ENCODE measurements around the gene ARL6IP1.
"Not testable (repeated sequence)": the region's sequence is repeated elsewhere in the genome, so short reads cannot be mapped to it uniquely, and the experiment has no call there.

Gene ARL6IP1

DNA sequence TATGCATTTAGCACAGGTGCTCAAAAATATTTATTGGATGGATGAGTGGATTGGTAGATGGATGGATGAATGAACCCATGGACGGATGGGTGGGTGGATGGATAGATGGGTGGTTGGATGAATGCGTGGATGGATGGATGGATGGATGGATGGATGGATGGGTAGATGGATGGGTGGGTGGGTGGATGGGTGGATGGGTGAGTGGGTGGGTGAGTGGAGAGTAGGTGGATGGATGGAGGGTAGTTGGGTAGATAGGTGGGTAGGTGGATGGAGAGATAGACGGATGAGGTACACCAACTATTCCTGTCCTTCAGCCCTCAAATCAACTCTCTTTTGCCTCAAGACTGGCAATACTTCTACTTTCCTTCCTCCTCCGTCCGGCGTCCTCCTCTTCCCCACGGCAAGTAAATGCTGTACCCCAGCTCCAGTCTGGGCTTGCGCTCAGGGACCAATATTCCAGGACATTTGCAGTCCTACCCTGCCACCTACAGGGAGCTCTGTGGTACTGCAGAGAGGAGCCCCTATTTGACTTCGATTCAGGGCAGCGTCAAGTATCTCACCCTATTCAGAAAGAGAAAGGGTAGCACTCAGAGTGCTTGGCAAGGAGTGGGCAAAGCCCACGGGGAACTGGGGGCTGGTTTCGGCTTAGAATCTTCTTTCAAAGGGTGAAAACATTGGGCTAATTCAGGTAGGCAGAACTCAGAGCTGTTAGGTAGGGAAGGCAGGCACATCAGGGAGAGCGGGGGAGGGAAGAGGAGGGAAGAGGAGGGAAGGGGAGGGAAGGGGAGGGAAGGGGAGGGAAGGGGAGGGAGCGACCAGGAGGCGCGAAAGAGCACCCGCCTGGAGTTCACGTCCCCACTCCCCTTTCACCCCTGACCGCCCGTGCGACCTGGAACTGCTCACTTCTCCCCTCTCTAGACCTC lies 41.5 kb downstream of the ARL6IP1 start:
- peak; percentile 20 to 23 for DNase-seq (ENCODE audit: low read depth in 2 of 2)

DNA sequence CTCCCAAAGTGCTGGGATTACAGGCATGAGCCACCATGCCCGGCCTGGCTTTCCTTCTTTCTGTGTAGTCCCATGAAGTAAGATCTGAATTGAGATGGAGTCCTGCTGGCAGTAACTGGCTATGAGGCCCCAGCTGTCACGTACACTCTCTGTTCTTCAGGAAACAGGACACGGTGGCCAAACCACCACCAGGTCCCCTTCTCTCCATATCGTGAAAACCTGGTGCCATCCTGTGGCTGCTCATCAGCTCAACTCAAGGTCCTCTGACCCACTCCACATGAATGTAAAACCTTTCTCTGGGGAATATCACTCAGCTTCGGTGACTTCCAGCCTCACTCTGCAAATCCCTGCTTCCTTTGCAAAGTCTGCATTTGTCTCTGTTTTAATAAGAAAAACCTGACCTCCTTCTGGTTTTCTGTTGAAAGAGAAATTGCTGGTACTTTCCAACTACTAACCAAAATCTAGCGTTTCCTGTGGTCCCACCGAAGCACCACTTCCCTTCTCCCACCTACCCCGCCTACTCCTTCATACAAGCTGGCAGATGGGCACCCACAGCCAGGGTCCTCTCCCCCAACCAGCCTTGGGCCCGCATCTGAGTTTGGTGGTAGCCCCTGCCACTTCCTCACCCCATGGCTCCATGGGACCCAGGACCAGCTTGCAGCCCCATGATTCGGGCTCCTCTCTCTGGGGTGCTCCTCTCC lies 43.2 kb downstream of the ARL6IP1 start:
- DNase-seq (ENCODE audit: low read depth in 2 of 2) = not testable (repeated sequence)

DNA sequence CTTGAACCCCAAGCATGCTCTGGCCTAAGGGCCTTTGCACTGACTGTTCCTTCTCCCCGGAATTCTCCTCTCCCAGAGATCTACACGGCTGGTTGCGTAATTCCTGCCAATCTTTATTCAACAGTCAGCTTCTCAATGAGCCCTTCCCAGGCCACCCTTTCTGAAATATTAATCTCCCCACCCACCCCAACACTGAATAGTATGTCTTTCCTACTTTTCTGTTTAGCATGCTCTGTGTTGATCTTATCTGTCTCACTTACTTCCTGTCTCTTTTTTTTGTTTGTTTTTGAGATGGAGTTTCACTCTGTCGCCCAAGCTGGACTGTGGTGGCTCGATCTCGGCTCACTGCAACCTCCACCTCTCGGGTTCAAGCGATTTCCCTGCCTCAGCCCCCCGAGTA lies 44.7 kb downstream of the ARL6IP1 start:
- DNase-seq (ENCODE audit: low read depth in 2 of 2) = not testable (repeated sequence)

DNA sequence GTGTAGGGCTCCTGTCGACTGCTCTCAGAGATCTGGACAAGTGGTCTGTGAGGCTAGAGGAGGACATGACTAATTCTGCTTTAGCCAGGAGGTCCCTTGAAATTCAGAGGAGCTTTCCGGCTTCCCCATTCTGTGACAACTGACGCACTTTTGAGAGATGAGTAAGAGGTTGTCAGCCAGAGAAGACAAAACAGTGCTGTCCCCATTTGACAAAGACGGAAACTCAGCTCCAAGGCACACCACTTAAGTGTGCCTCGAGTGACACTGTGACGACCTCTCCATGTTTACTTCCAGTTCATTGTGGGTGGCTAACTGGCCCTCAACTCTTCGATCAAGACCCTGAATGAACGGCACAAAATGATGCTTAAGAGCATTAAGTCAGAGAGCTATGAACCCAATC lies 58.5 kb downstream of the ARL6IP1 start:
- not testable (repeated sequence) for DNase-seq (ENCODE audit: low read depth in 2 of 2)

Measured in stimulated activated CD4-positive, alpha-beta T cell treated with anti-CD3 and anti-CD28 coated beads, Interleukin-12 subunit alpha, Interleukin-12 subunit beta, amount 100 ng/mL, for 24 hours (primary cell).